Glomerular visceral epithelial cell (primary cell): ENCODE results near the gene KRT12.

Experiments used
- DNase-seq: peaks from one replicate; pipeline ENCODE4 v3.0.0-alpha.2; 2016; ENCODE audit errors: extremely low spot score

Gene KRT12

GRCh38 chr17:40843242-40843641 is 23.8 kb downstream of the KRT12 start:
- DNase-seq = no peak

GRCh38 chr17:40841246-40841645 is 25.8 kb downstream of the KRT12 start:
- no peak for DNase-seq

GRCh38 chr17:40839194-40839593 is 27.8 kb downstream of the KRT12 start:
- no peak for DNase-seq

DNA sequence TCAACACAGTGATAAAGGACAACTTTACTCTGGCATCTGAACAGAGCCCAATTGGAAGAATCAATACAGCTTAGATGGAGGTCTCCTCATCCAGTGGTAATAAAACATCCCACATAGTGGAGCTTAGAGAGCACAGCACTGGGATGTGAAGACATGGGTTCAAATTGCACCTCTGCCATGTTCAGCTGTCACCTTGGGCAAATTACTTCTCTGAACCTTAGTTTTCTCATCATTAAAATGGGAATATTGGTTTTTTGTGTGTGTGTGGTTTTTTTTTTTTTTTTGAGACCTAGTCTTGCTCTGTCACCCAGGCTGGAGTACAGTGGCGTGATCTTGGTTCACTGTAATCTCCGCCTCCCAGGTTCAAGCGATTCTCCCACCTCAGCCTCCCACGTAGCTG is 31.0 kb downstream of the KRT12 start:
- DNase-seq = no peak

DNA sequence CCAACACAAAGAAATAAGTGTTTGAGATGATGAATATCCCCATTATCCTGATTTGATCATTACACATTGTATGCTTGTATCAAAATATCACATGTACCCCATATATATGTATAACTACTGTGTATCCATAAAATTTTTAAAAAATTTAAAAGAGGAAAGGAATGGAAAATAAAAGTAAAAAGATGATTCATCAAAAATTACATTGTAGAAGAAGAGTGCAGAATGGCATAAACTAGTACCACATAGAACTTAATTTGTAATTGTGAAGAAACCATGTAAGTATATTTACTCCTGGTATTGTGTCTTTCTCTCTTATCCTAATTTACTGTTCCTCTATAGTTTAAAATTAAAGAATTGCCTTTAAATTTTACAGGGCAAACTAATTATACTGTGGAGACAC is 33.1 kb downstream of the KRT12 start:
- no peak for DNase-seq

- no peak for DNase-seq
These were observed 34.2 kb downstream of the KRT12 start for GRCh38 chr17:40832840-40833239.

DNA sequence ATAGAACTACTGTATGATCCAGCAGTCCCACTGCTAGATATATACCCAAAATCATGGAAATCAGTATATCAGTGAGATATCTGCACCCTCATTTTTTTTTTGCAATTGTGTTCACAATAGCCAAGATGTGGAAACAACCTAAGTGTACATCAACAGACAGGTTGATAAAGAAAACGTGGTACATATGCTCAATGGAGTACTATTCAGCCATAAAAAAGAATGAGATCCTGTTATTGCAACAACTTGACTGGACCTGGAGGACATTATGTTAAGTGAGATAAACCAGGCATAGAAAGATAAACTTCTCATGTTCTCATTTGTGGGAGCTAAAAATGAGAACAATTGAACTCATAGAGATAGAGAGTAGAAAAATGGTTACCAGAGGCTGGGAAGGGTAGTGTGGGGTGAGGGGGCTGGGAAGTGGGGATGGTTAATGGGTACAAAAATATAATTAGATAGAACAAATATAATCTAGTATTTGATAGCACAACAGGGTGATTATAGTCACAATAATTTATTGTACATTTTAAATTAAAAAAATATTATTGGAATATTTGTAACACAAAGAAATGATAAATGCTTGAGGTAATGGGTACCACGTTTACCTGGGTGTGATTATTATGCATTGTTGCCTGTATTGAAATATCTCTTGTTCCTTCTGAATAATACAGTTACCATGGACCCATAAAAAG is 36.8 kb downstream of the KRT12 start:
- no peak for DNase-seq

- no peak for DNase-seq
These were observed 38.5 kb downstream of the KRT12 start for GRCh38 chr17:40828454-40829044.

DNA sequence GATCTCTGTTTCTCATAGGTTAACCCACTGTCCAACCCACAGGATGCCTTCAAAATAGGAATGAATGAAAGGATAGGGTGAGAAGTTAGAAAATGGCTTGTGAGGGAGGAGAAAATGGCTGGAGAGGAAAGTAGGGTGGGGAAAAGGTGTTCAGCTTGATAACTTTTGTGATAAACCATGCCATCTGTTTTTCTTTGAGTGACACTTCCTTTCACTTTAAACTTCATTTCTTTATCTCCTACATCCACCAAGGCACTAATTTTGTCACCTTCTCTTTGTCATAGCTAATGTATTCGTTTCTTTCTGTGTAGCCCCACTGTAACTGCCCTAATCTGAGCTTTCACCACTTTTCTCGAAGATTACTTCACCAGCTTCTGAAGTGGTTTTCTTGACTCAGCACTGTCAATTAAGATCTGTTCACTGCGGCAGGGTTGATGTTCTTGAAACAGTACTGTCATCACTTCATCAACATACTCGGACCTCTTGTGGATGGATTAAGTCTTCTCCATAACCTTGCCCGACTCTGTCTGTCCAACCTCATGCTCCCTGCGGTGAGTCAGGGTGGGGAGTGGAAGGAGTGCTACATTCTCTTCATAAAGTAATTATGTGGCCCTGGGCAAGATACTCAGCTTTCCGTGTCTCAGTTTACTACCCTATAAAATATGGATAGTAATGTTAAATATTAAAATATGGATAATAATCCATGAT is 39.1 kb downstream of the KRT12 start:
- no peak for DNase-seq

- DNase-seq = no peak
These were observed 41.4 kb downstream of the KRT12 start for GRCh38 chr17:40825599-40825998.

- no peak for DNase-seq
These were observed 42.8 kb downstream of the KRT12 start for GRCh38 chr17:40824015-40824832.

GRCh38 chr17:40822132-40822812 is 44.8 kb downstream of the KRT12 start, which contains the start of gene KRT10:
TSS of gene KRT10 (minus strand) at chr17:40822614. CDS start at chr17:40822585, 29 bp downstream.
- no peak for DNase-seq

- no peak for DNase-seq
These were observed 45.5 kb downstream of the KRT12 start for GRCh38 chr17:40821536-40821935.

DNA sequence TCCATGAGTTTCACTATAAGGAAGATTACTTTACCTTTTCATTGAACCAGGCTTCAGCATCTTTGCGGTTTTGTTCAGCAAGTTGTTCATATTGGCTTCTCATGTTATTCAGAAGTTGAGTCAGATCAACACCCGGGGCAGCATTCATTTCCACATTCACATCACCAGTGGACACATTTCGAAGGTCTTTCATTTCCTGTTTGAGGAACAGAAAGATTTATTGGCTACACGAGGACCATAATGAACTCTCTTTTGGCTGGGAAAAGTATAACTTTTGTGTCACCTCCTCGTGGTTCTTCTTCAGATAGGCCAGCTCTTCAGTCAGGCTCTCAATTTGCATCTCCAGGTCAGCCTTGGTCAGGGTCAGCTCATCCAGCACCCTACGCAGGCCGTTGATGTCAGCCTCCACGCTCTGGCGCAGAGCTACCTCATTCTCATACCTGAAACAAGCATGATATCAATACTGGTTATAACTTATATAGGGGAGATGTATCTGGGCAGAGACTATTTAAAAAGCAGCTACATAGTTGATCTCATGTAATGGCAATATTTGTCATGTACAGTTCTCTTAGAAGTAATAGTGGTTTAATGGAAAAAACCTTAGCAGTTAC is 46.7 kb downstream of the KRT12 start:
- DNase-seq = no peak

GRCh38 chr17:40819528-40820125 is 47.4 kb downstream of the KRT12 start:
- DNase-seq = peak; percentile 17

DNA sequence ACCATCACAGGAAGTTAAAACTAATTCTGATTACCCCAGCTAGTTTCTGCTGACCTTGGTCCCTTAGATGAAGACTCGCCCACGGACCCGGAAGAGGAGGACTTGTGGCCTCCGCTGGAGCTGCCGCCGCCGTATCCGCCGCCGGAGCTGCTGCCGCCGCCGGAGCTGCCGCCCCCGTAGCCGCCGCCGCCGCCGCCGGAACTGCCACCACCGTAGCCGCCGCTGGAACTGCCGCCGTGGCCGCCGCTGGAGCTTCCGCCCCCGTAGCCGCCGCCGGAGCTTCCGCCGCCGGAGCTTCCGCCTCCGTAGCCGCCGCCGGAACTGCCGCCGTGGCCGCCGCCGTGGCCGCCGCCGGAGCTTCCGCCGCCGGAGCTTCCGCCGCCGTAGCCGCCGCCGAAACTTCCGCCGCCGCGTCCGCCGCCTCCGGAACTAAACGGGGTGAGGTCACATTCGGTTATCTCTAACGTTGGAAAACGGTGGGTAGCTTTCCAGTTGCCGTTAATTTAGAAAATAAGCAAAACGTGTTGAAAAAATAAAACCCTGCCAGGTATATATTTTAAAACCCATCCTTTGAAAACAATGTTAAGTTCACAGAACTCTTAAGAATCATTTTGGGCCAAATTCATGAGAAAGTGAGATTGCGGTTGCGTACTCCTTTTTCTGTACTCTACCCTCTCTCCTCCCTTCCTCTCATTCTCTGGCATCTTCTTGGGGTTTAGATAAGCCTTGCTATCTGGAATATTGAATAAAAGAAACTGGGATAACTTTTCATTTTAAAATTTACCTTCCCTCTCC is 48.1 kb downstream of the KRT12 start:
- peak; percentile 89 for DNase-seq

DNA sequence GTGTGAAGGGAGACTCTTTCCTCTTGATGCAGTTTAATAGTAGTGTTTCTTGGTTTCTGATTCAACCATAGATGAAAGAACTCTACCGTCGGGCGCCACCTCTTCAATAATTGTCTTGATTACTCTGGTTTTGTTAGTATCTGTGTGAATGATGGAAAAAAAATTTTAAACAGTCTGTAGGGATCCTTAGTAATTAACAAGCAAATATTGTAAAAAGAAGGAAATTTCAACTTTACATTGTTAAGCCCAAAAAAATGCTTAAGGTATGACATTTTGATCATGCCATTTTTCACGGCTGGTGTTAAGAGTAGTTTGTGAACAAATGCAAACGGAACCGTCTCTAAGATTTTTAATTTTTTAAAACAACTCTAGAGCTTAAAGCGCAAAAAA is 48.7 kb downstream of the KRT12 start:
- DNase-seq = no peak

- no peak for DNase-seq
These were observed 49.8 kb downstream of the KRT12 start for GRCh38 chr17:40817103-40817682.

DNA sequence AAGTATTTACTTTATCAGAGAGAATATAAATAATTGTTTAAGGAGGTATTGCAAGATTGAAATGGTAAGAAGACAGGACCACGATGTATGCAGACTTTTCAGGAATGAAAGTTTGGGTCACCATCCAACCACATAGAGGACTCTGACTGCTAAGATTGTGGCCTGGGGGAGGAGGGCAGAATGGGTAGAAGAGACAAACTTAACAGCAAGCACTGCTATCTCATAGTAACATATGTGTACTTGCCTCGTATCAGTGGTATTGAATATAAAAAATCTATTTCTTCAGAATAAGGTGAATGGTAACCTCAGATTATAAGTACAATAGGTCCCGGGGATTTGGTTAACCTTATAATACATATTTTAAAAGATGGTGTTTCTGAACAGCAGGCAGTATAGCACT is 50.5 kb downstream of the KRT12 start:
- DNase-seq = no peak

- no peak for DNase-seq
These were observed 51.6 kb downstream of the KRT12 start for GRCh38 chr17:40815381-40815780.
